Astrocyte (in vitro differentiated cells and primary cell): ENCODE data around the gene GCLM. TPM values are rescaled to one million over a fixed set of nuclear protein-coding genes. Genes with fewer than 3 reads are reported as not detected.

Experiments used
- DNase-seq: peaks from one replicate; pipeline ENCODE4 v3.0.0-alpha.2; 2010; ENCODE audit warnings: low read depth
- FAIRE-seq: peaks from 2 replicates; lab custom pipeline; 2011; peaks lifted over from hg19 to GRCh38; lab: Jason Lieb, UNC
- H2AFZ ChIP-seq: 2 replicates; pipeline ENCODE4 v1.6.0; 2012; ENCODE audit warnings: low read depth, low read length, inconsistent platforms
- H3K27ac ChIP-seq: 2 replicates; pipeline ENCODE4 v1.5.1; 2011; ENCODE audit warnings: low read depth, low read length, inconsistent platforms
- H3K27me3 ChIP-seq: 2 replicates; pipeline ENCODE4 v1.6.0; 2011; ENCODE audit warnings: low read length, inconsistent platforms; ENCODE audit not compliant: insufficient read depth
- H3K36me3 ChIP-seq: 2 replicates; pipeline ENCODE4 v1.5.1; 2011; ENCODE audit warnings: low read length, inconsistent platforms; ENCODE audit not compliant: insufficient read depth
- H3K4me1 ChIP-seq: 2 replicates; pipeline ENCODE4 v1.5.1; 2011; ENCODE audit warnings: low read length, inconsistent platforms; ENCODE audit not compliant: insufficient read depth
- H3K4me2 ChIP-seq: 2 replicates; pipeline ENCODE4 v1.6.0; 2012; ENCODE audit warnings: low read length, inconsistent platforms
- H3K4me3 ChIP-seq: 2 replicates; pipeline ENCODE4 v1.5.1; 2011; ENCODE audit warnings: low read depth, mild to moderate bottlenecking, low read length, inconsistent platforms; ENCODE audit not compliant: insufficient read depth
- H3K79me2 ChIP-seq: 2 replicates; pipeline ENCODE4 v1.6.0; 2012; ENCODE audit warnings: mild to moderate bottlenecking, low read length, inconsistent platforms; ENCODE audit not compliant: insufficient read depth
- H3K9ac ChIP-seq: 2 replicates; pipeline ENCODE4 v1.6.0; 2012; ENCODE audit warnings: mild to moderate bottlenecking, low read length, inconsistent platforms
- H3K9me3 ChIP-seq: 2 replicates; pipeline ENCODE4 v1.5.1; 2012; ENCODE audit warnings: low read depth, mild to moderate bottlenecking, low read length, inconsistent platforms; ENCODE audit not compliant: insufficient read depth
- H4K20me1 ChIP-seq: 2 replicates; pipeline ENCODE4 v1.6.0; 2012; ENCODE audit warnings: low read length, inconsistent platforms; ENCODE audit not compliant: insufficient read depth
- H3K27ac Mint-ChIP-seq: one replicate; pipeline ENCODE4 v1.8.0; 2021; ENCODE audit warnings: mild to moderate bottlenecking, mixed read lengths; ENCODE audit not compliant: unreplicated experiment
- H3K27me3 Mint-ChIP-seq: one replicate; pipeline ENCODE4 v1.8.0; 2021; ENCODE audit warnings: low read depth, mixed read lengths; ENCODE audit not compliant: unreplicated experiment
- H3K36me3 Mint-ChIP-seq: one replicate; pipeline ENCODE4 v1.8.0; 2021; ENCODE audit warnings: low read depth, mixed read lengths; ENCODE audit not compliant: unreplicated experiment
- H3K4me1 Mint-ChIP-seq: one replicate; pipeline ENCODE4 v1.8.0; 2021; ENCODE audit warnings: low read depth, mixed read lengths; ENCODE audit not compliant: unreplicated experiment
- H3K4me3 Mint-ChIP-seq: one replicate; pipeline ENCODE4 v1.8.0; 2021; ENCODE audit warnings: mild to moderate bottlenecking, moderate library complexity, mixed read lengths; ENCODE audit not compliant: unreplicated experiment
- H3K9me3 Mint-ChIP-seq: one replicate; pipeline ENCODE4 v1.8.0; 2021; ENCODE audit warnings: mild to moderate bottlenecking, mixed read lengths; ENCODE audit not compliant: unreplicated experiment
- CTCF ChIP-seq: IDR thresholded peaks from 2 replicates; pipeline ENCODE4 v1.5.1; 2011; ENCODE audit warnings: low read depth, mild to moderate bottlenecking, inconsistent platforms, low read length, moderate library complexity; ENCODE audit not compliant: insufficient read depth
- EZH2 ChIP-seq: IDR thresholded peaks from 2 replicates; pipeline ENCODE4 v1.6.1; 2012; ENCODE audit warnings: mild to moderate bottlenecking, low read length, inconsistent platforms; ENCODE audit not compliant: insufficient read depth
- total RNA-seq: library from RNA; stranded (reverse); gene quantifications from 2 replicates; pipeline ENCODE4 v1.2.1, GENCODE V29; 2021

The GCLM gene
- total RNA-seq, 1 donor from 2014 or later, result 27.5 TPM

- Mint-ChIP-seq H3K4me3 (no peak overlapping the region), H3K9me3 (peaks cover 4% of the 10 kb centered on the region), H3K27ac (no peak overlapping the region), H3K27me3 (no peaks in the 10 kb centered on the region), H3K36me3 (peaks cover 2% of the 10 kb centered on the region), H3K4me1 (peaks cover 25% of the 10 kb centered on the region)
- H3K9me3 ChIP-seq, result no peaks in the 10 kb centered on the region
- H3K27me3 ChIP-seq, result no peaks in the 10 kb centered on the region
- H3K9ac ChIP-seq, result peak overlapping the region; percentile 57
- no peaks in the 10 kb centered on the region for H3K36me3 ChIP-seq
- FAIRE-seq (no peak), DNase-seq (peak; percentile 85)
- no peak overlapping the region for H2AFZ ChIP-seq
- peak overlapping the region; percentile 76 for H3K27ac ChIP-seq
- peaks cover 25% of the 10 kb centered on the region for H3K4me1 ChIP-seq
- no peak for TF ChIP-seq EZH2
- TF ChIP-seq CTCF, result no peak
- no peaks in the 10 kb centered on the region for H3K79me2 ChIP-seq
- H3K4me2 ChIP-seq, result peak overlapping the region; percentile 54
- no peak overlapping the region for H3K4me3 ChIP-seq
- no peaks in the 10 kb centered on the region for H4K20me1 ChIP-seq
Observed at GRCh38 chr1:93842750-93843500, 66.3 kb downstream of the GCLM start.

GRCh38 chr1:93841771-93842170 is 67.5 kb downstream of the GCLM start:
- peaks cover 4% of the 10 kb centered on the region for H3K9me3 Mint-ChIP-seq
- no peaks in the 10 kb centered on the region for H3K27me3 Mint-ChIP-seq
- no peaks in the 10 kb centered on the region for H4K20me1 ChIP-seq
- peaks cover 25% of the 10 kb centered on the region for H3K4me1 ChIP-seq
- H3K4me1 Mint-ChIP-seq, result peaks cover 25% of the 10 kb centered on the region
- no peaks in the 10 kb centered on the region for H3K27me3 ChIP-seq
- no peak overlapping the region for H2AFZ ChIP-seq
- no peak overlapping the region for H3K4me3 Mint-ChIP-seq
- no peak overlapping the region for H3K27ac Mint-ChIP-seq
- no peak overlapping the region for H3K9ac ChIP-seq
- FAIRE-seq (no peak), DNase-seq (peak; percentile 64)
- H3K4me3 ChIP-seq, result no peak overlapping the region
- H3K4me2 ChIP-seq, result no peak overlapping the region
- peaks cover 5% of the 10 kb centered on the region for H3K36me3 Mint-ChIP-seq
- TF ChIP-seq EZH2 (no peak), CTCF (no peak)
- H3K9me3 ChIP-seq, result no peaks in the 10 kb centered on the region
- H3K79me2 ChIP-seq, result no peaks in the 10 kb centered on the region
- no peaks in the 10 kb centered on the region for H3K36me3 ChIP-seq
- no peak overlapping the region for H3K27ac ChIP-seq

- TF ChIP-seq CTCF, result no peak
- no peak for TF ChIP-seq EZH2
- H3K9ac ChIP-seq, result no peak overlapping the region
- no peaks in the 10 kb centered on the region for H3K9me3 ChIP-seq
- H2AFZ ChIP-seq, result no peak overlapping the region
- FAIRE-seq (no peak), DNase-seq (no peak)
- Mint-ChIP-seq H3K4me1 (peaks cover 27% of the 10 kb centered on the region), H3K27ac (no peak overlapping the region), H3K9me3 (peaks cover 4% of the 10 kb centered on the region), H3K4me3 (no peak overlapping the region), H3K27me3 (no peaks in the 10 kb centered on the region), H3K36me3 (peaks cover 5% of the 10 kb centered on the region)
- H3K27ac ChIP-seq, result no peak overlapping the region
- no peaks in the 10 kb centered on the region for H3K36me3 ChIP-seq
- H4K20me1 ChIP-seq, result no peaks in the 10 kb centered on the region
- H3K4me3 ChIP-seq, result no peak overlapping the region
- H3K4me2 ChIP-seq, result no peak overlapping the region
- peaks cover 23% of the 10 kb centered on the region for H3K4me1 ChIP-seq
- no peaks in the 10 kb centered on the region for H3K79me2 ChIP-seq
- H3K27me3 ChIP-seq, result no peaks in the 10 kb centered on the region
Observed at GRCh38 chr1:93840956-93841482, 68.2 kb downstream of the GCLM start.
